VCaP (cell line): ENCODE results near the gene FXYD5.

Source experiments
- H3K27ac ChIP-seq: fragments of 450-650 bp; 2 replicates; pipeline ENCODE4 v1.5.1; 2017
- CTCF ChIP-seq: fragments of 450-650 bp; conservative IDR thresholded peaks from 2 replicates; pipeline ENCODE4 v1.5.1; 2017; ENCODE audit warnings: mild to moderate bottlenecking, moderate library complexity

Gene FXYD5

GRCh38 chr19:35155441-35155840 lies 906 bp downstream of the FXYD5 start:
- TF ChIP-seq CTCF = no peak
- no peak overlapping the region for H3K27ac ChIP-seq

- no peak overlapping the region for H3K27ac ChIP-seq
- TF ChIP-seq CTCF = no peak
These were observed 1.6 kb downstream of the FXYD5 start for GRCh38 chr19:35155981-35156672.

DNA sequence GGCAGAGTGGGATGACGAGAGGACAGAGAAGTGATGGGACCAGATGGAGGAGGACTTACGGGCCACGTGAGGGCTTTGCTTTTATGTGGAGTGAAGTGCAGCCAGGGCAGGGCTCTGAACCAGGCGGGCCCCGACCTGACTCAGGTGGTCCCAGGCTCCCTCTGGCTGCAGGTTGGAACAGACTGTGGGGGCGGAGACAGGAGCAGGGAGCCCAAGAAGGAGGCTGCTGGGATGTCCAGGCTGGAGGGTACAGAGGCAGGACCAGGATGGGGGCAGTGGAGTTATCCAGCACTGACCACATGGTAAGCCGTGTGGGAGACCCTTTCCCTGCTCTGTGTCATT lies 2.1 kb downstream of the FXYD5 start:
- TF ChIP-seq CTCF = no peak
- H3K27ac ChIP-seq = no peak overlapping the region

- H3K27ac ChIP-seq = no peak overlapping the region
- no peak for TF ChIP-seq CTCF
These were observed 2.9 kb downstream of the FXYD5 start for GRCh38 chr19:35157431-35157830.

GRCh38 chr19:35159606-35160005 lies 5.1 kb downstream of the FXYD5 start:
- no peak overlapping the region for H3K27ac ChIP-seq
- TF ChIP-seq CTCF = no peak

DNA sequence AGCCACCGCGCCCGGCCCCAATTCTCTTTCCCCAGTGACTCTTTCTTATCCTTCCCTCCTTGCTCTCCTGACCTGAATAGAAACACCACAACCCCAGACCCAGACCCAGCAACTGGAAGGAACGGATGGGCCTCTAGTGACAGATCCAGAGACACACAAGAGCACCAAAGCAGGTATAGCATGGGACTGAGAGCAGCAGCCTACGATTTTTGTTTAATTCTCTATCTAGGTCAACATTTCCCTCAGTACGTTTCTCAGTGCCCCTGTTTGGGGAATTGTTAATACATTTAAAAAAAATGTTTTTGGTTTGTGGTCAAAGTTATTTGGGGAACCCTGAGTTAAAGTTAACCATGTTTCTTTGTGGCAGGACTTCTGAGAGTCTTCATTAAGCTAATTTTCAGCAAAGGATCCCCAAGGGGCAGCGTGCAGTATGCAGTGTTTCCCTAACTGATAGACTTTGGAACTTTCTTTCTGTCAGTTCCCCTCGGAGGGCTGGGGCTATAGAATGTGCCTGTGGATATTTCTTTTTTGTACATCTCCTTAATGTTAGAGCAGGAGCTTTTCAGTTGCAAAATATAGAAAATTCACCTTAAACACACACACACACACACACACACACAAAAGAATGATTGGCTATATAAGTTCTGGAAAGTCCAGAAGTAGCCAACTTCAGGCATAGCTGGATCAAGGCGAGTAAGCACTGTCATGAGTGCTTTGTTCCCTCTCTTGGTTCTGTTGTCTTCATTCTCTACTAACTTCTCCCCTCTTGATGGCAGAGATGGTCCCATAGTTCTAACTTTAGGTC lies 6.3 kb downstream of the FXYD5 start:
- no peak for TF ChIP-seq CTCF

DNA sequence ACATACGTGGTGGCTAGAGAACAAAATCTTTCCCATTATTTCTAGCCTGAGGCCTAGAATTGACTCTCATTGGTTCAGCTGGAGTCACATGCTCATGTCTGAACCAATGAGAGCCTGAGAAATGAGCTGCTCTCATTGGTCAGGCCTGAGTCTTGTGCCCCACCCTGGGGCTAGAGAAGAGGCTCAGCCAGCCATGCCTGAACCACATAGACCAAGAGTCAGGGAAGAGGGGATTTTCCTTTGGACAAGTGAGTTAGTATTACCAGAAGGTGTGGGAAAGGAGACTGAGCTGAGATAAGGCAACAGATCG lies 6.9 kb downstream of the FXYD5 start:
- no peak overlapping the region for H3K27ac ChIP-seq
- TF ChIP-seq CTCF = no peak

More for the DNA sequence above, 6.3 kb downstream of the FXYD5 start:
- H3K27ac ChIP-seq = no peak overlapping the region
